ENCODE results near the gene TEDC1.

DNA sequence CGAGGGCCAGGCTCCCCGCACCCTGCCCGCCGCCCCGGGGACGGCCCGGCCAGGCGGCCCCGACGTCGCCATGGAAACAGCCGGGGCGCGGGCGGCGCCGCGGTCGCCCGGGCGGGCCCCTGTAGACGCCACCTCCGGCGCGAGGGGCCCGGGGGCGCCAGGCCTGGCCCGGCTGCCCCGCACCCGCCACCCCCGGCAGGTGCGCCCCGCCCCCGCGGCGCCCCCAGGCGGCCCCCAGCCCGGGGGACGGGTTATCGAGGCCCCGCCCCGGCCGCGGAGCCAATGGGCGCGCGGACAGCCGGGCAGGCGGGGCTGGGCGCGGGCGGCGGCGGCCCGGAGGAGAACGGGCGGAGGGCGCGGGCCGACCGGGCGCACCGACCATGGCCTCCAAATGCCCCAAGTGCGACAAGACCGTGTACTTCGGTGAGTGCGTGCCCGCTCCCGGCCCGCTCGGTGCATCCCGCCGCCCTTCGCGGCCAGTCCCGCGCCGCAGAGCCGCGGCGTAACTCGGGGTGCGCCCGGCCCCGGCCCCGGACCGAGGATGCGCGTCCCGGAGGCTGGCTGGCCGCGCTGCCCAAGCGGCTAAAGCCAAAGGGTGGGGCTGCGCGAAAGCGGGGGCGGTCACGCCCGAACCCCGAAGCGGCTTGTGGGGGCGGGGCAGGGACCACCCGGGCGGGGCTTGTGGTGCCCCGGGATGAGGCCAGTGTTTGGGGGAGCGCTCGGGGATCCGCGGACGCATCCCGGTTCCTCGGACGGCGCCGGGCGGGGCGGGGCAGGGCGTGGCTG lies 16.4 kb upstream of the TEDC1 start, which contains the start of gene CRIP2:
- TF ChIP-seq, protein P1, sequence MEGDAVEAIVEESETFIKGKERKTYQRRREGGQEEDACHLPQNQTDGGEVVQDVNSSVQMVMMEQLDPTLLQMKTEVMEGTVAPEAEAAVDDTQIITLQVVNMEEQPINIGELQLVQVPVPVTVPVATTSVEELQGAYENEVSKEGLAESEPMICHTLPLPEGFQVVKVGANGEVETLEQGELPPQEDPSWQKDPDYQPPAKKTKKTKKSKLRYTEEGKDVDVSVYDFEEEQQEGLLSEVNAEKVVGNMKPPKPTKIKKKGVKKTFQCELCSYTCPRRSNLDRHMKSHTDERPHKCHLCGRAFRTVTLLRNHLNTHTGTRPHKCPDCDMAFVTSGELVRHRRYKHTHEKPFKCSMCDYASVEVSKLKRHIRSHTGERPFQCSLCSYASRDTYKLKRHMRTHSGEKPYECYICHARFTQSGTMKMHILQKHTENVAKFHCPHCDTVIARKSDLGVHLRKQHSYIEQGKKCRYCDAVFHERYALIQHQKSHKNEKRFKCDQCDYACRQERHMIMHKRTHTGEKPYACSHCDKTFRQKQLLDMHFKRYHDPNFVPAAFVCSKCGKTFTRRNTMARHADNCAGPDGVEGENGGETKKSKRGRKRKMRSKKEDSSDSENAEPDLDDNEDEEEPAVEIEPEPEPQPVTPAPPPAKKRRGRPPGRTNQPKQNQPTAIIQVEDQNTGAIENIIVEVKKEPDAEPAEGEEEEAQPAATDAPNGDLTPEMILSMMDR (IDR thresholded peaks at IDR 0.05), result no peak
- TF ChIP-seq POLR2A (IDR thresholded peaks at IDR 0.05) (peak in 1 of 2 donors; percentile 56), EP300 (IDR thresholded peaks at IDR 0.05) (no peak)
